ENCODE data around the gene SLC37A2. TPM values are rescaled to one million over a fixed set of nuclear protein-coding genes. Genes with fewer than 3 reads are reported as not detected.

The SLC37A2 gene
- total and polyA plus RNA-seq, 8 donors: 0.87 to 5.3 (median 3.2) TPM; not detected in 2

- peaks cover 8 to 36% (median 17%) of the 10 kb centered on the region in 4 donors for H3K4me1 ChIP-seq
- DNase-seq: no peak
- TF ChIP-seq POLR2A (IDR thresholded peaks at IDR 0.05): no peak
- no peak for TF ChIP-seq POLR2AphosphoS5 (IDR thresholded peaks at IDR 0.05)
- no peak for TF ChIP-seq EP300 (IDR thresholded peaks at IDR 0.05)
- TF ChIP-seq CTCF (IDR thresholded peaks at IDR 0.05): no peak
- no peak overlapping the region for H3K4me3 ChIP-seq
- peaks cover 0 to 11% (median 0%) of the 10 kb centered on the region in 3 donors for H3K27me3 ChIP-seq
- intact Hi-C loops (cut with DNase I; ENCODE audit: low total_unique reads): no loop called here
- H3K36me3 ChIP-seq: no peaks in the 10 kb centered on the region
- no peaks in the 10 kb centered on the region for H3K9me3 ChIP-seq
- no peak overlapping the region for H3K27ac ChIP-seq
- WGBS, 5 donors: 76 to 83% (median 80%) methylated on average over 18 to 19 of the region's 19 CpGs
Measured at GRCh38 chr11:125073616-125074483, 10.7 kb downstream of the SLC37A2 start.

- intact Hi-C loops (cut with DNase I; ENCODE audit: low total_unique reads): no loop called here
- H3K27ac ChIP-seq: no peak overlapping the region
- H3K9me3 ChIP-seq: no peaks in the 10 kb centered on the region
- no peak overlapping the region for H3K4me3 ChIP-seq
- DNase-seq: peak in 1 of 2 donors; percentile 84
- WGBS, 5 donors: 60 to 81% (median 68%) methylated on average over 10 to 11 of the region's 11 CpGs
- H3K27me3 ChIP-seq: peaks cover 0 to 11% (median 0%) of the 10 kb centered on the region in 3 donors
- no peaks in the 10 kb centered on the region for H3K36me3 ChIP-seq
- TF ChIP-seq POLR2AphosphoS5 (IDR thresholded peaks at IDR 0.05) (no peak), EP300 (IDR thresholded peaks at IDR 0.05) (no peak), CTCF (IDR thresholded peaks at IDR 0.05) (no peak), POLR2A (IDR thresholded peaks at IDR 0.05) (no peak)
- H3K4me1 ChIP-seq: peaks cover 8 to 28% (median 15%) of the 10 kb centered on the region in 4 donors
Measured at GRCh38 chr11:125074511-125075241, 11.6 kb downstream of the SLC37A2 start.

- intact Hi-C loops (cut with DNase I; ENCODE audit: low total_unique reads): no loop called here
- WGBS, 5 donors: 59 to 86% (median 72%) methylated on average over 6 to 7 of the region's 7 CpGs
- H3K9me3 ChIP-seq: no peaks in the 10 kb centered on the region
- no peak overlapping the region for H3K4me3 ChIP-seq
- TF ChIP-seq EP300 (IDR thresholded peaks at IDR 0.05) (no peak), POLR2A (IDR thresholded peaks at IDR 0.05) (no peak), CTCF (IDR thresholded peaks at IDR 0.05) (no peak), POLR2AphosphoS5 (IDR thresholded peaks at IDR 0.05) (no peak)
- peaks cover 0 to 11% (median 0%) of the 10 kb centered on the region in 3 donors for H3K27me3 ChIP-seq
- no peak overlapping the region for H3K27ac ChIP-seq
- peaks cover 8 to 23% (median 13%) of the 10 kb centered on the region in 4 donors for H3K4me1 ChIP-seq
- H3K36me3 ChIP-seq: no peaks in the 10 kb centered on the region
- DNase-seq: no peak
Measured at GRCh38 chr11:125075242-125075625, 12.1 kb downstream of the SLC37A2 start.

- 68 to 83% (median 76%) methylated on average over 11 of the region's 11 CpGs for WGBS, 5 donors
- peak in 1 of 2 donors; percentile 49 for DNase-seq
- peaks cover 0 to 11% (median 0%) of the 10 kb centered on the region in 3 donors for H3K27me3 ChIP-seq
- no peaks in the 10 kb centered on the region for H3K36me3 ChIP-seq
- H3K27ac ChIP-seq: no peak overlapping the region
- TF ChIP-seq POLR2A (IDR thresholded peaks at IDR 0.05) (no peak), POLR2AphosphoS5 (IDR thresholded peaks at IDR 0.05) (no peak), EP300 (IDR thresholded peaks at IDR 0.05) (no peak), CTCF (IDR thresholded peaks at IDR 0.05) (no peak)
- H3K4me3 ChIP-seq: no peak overlapping the region
- H3K9me3 ChIP-seq: no peaks in the 10 kb centered on the region
- intact Hi-C loops (cut with DNase I; ENCODE audit: low total_unique reads): no loop called here
- peaks cover 5 to 16% (median 9%) of the 10 kb centered on the region in 4 donors for H3K4me1 ChIP-seq
Measured at GRCh38 chr11:125075900-125076317, 12.8 kb downstream of the SLC37A2 start.
